BJ (cell line): ENCODE measurements around the gene COA1. TPM values are rescaled to one million over a fixed set of nuclear protein-coding genes. Genes with fewer than 3 reads are reported as not detected.

Experiments
- CTCF ChIA-PET: fragments of 350-600 bp; formaldehyde crosslinking; extraction: SDS; loops from one replicate; lab custom pipeline; 2021; ENCODE audit warnings: antibody characterized with exemption, inconsistent platforms; lab: Yijun Ruan, JAX
- POLR2A ChIA-PET: fragments of 300-600 bp; sonication (Branson Sonifier 250); formaldehyde crosslinking; extraction: SDS; loops from one replicate; lab custom pipeline; 2021; ENCODE audit warnings: antibody characterized with exemption; lab: Charles Lee
- DNase-seq: peaks from one replicate; pipeline ENCODE4 v3.0.0-alpha.2; 2011; ENCODE audit warnings: low read depth
- H3K27me3 ChIP-seq: 2 replicates; pipeline ENCODE4 v1.6.0; 2011; ENCODE audit warnings: low read length; ENCODE audit not compliant: control insufficient read depth, insufficient read depth
- H3K36me3 ChIP-seq: 2 replicates; pipeline ENCODE4 v1.5.1; 2011; ENCODE audit warnings: low read length; ENCODE audit not compliant: control insufficient read depth, insufficient read depth
- H3K4me3 ChIP-seq: 2 replicates; pipeline ENCODE4 v1.5.1; 2011; ENCODE audit warnings: low read depth, mild to moderate bottlenecking, control low read depth, low read length
- CTCF ChIP-seq: IDR thresholded peaks from 2 replicates; pipeline ENCODE4 v1.5.1; 2011; ENCODE audit warnings: low read depth, mild to moderate bottlenecking, control low read depth, inconsistent platforms, low read length, moderate library complexity; ENCODE audit not compliant: insufficient read depth
- polyA plus RNA-seq: library from polyadenylated mRNA; depleted of rRNA; stranded (reverse); fragments of >200 nt; gene quantifications from 2 replicates; pipeline ENCODE4 v1.2.3, GENCODE V29; 2011

COA1 gene
- polyA plus RNA-seq, 1 experiment = 20.2 TPM

GRCh38 chr7:43769791-43770465 lies 40.6 kb upstream of the COA1 start:
- Histone ChIP-seq H3K27me3 (no peaks in the 10 kb centered on the region), H3K4me3 (no peak overlapping the region), H3K36me3 (peaks cover 3% of the 10 kb centered on the region)
- POLR2A ChIA-PET = no interaction called here
- no peak for TF ChIP-seq CTCF
- no peak for DNase-seq
- CTCF ChIA-PET = no interaction called here

- Histone ChIP-seq H3K36me3 (peaks cover 3% of the 10 kb centered on the region), H3K4me3 (no peak overlapping the region), H3K27me3 (no peaks in the 10 kb centered on the region)
- DNase-seq = no peak
- no peak for TF ChIP-seq CTCF
- ChIA-PET CTCF (no interaction called here), POLR2A (no interaction called here)
Observed at GRCh38 chr7:43769281-43769680, 40.0 kb upstream of the COA1 start.

GRCh38 chr7:43768887-43769272 lies 39.6 kb upstream of the COA1 start:
- POLR2A ChIA-PET = no interaction called here
- CTCF ChIA-PET = no interaction called here
- no peak overlapping the region for H3K4me3 ChIP-seq
- DNase-seq = no peak
- no peaks in the 10 kb centered on the region for H3K27me3 ChIP-seq
- peaks cover 3% of the 10 kb centered on the region for H3K36me3 ChIP-seq
- no peak for TF ChIP-seq CTCF

GRCh38 chr7:43768201-43768886 lies 39.0 kb upstream of the COA1 start:
- POLR2A ChIA-PET = no interaction called here
- TF ChIP-seq CTCF = no peak
- H3K4me3 ChIP-seq = no peak overlapping the region
- CTCF ChIA-PET = interaction anchor here (0.6 to 1.2 kb wide), 3 partner anchors 12 to 21 kb away, joined by 3 to 6 read pairs (median 3); no protein-coding TSS in a partner anchor
- no peak for DNase-seq
- peaks cover 3% of the 10 kb centered on the region for H3K36me3 ChIP-seq
- no peaks in the 10 kb centered on the region for H3K27me3 ChIP-seq

GRCh38 chr7:43767311-43767710 lies 38.0 kb upstream of the COA1 start:
- H3K4me3 ChIP-seq = no peak overlapping the region
- DNase-seq = no peak
- H3K27me3 ChIP-seq = no peaks in the 10 kb centered on the region
- TF ChIP-seq CTCF = no peak
- peaks cover 2% of the 10 kb centered on the region for H3K36me3 ChIP-seq
- ChIA-PET POLR2A (no interaction called here), CTCF (interaction anchor here (0.7 to 1.2 kb wide), 2 partner anchors 14 to 185 kb away, joined by 3 read pairs; partner anchors contain the start of gene STK17A)
